GM18868 (cell line): ENCODE results near the gene MBD1.
"Not testable (repeated sequence)": the region's sequence is repeated elsewhere in the genome, so short reads cannot be mapped to it uniquely, and the experiment has no call there.

Experiments used
- ATAC-seq: cut with Tn5 transposase; IDR thresholded peaks from one replicate; pipeline ENCODE4 v1.9.1; 2021; ENCODE audit warnings: mild to moderate bottlenecking, moderate library complexity; ENCODE audit not compliant: unreplicated experiment

MBD1 gene

DNA sequence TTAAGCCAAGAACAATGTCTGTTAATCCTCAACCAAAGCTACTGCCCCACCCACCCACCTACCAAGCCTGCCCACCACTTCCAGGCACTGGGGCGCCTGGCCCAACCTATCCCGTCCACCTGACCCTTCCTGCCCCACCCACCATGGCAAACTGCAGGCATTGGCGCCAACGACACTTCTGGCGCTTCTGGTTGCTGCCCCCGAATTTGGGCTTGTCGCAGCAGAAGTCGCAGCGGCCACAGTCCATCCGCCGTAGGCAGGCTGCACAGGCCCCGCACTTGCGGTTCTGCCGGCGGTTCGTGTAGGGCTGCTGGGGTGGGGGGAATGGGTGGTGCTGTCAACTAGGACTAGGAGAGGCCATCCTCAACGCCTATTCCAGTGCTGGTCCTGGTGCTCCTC is 7.3 kb downstream of the MBD1 start:
- no peak for ATAC-seq

DNA sequence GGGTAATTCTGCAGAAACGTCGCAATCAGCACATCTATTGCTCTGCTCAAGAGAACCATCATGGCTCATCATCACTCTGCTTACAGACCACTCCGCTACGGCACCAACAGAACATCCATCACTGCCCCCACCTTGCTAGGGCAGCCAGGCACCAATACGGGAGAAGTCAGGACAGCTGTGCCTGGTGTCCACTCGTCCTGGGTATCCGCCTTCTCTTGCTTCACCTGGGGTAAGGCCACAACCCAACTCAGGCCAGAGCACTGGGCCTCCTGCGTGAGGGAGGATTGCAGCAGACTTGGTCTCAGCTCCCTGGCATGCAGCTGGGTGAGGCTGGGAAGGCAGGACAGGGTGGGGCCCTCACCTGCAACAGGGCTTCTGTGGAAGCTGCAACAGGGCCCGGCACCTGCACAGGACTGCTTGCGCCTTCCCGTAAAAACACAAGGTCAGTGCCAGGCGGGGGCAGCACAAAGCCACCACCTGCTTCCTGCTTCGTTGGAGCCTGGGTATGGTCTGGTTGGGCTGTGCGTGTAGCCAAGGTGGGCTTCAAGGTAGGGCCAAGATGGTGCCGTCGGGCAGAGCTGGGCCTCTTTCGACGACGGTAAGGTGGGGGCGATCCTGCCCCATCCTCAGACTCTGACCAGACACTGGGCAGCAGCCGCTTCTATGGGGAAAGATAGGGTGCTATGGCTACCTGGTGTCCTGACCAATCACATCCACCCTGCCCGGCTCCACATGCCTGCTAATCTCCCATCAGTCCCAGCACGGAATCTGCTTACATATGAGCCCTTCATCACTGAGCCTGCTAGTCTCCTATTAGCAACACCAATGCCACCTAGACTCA is 7.9 kb downstream of the MBD1 start:
- no peak for ATAC-seq

DNA sequence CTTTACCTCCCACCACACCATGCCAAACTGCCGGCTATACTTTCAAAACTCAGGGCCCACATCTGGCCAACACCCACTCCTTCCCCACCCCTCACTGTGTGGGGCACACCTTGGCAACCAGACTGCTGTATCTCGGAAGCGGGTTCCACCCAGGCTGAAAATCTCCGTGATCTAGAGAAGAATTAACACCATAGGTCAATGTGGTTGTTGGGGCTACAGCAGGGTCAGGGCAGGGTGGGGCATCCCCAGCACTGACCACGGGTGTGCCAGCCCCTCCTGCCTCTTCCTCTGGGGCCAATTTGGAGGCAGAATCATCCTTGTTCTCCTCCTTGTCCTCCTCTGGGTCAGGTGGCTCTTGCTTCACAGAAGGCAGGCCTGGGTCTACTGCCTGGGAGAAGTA is 8.8 kb downstream of the MBD1 start:
- ATAC-seq, result no peak

DNA sequence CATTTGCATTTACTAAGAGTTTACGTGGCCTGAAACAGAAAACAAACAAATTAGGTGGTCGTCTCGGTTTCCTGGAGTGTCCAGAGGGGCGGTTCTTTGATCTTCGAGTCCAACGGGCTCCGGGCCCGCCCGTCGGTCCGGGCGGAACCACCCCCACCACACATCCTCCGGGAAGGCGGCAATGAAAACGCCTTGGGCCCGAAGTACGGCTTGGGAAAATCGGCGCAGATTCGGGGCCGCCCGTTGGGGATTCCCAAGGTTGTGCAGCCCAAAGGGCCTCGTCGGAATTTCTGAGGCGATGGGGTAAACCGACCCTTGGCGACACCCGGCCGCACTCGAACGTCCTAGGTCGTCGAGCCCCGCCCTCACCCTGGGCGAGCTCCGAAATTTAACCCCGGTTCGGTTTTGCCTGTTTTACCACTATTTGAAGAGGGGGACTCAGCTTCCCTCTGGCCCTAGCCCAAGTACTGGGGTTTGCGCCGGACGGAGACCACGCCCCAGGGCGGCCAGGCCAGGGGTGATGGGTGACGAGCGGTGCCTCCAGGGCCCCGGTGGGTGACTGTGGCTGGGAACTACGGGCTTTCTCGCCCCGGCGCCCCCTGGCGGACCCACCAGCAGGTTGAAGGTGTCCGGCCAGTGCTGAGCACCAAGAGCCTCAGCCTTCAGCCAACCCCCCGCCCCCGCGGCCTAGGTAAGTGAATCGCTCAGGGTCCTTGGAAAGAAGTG is 13.1 kb downstream of the MBD1 start:
- ATAC-seq, result peak; percentile 45

DNA sequence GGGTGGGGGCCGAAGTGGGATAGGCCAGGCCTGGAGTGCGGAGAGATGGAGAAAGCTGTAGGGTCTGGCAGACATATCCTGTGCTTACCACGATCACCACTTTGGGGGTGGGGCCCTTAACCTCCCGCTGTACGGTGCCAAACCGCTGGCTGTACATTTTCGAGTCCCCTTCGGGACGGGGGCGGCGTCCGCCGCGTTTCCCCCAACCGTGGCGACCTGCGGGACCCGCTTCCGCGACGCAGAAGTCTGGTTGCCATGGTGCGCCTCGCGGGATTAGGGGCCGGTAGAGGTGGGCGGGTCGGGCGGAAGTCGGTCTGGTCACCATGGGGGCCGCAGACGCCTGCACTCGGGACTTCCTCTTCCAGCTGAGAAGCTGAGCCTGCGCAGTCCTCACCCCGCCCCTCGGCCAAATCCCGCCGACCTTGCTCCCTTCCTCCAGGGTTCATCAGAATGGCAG is 15.0 kb downstream of the MBD1 start, which contains the start of gene CFAP53:
CFAP53 (minus strand) TSS at position 248 of the 457 bp plus-strand sequence; CDS start at position 157, 91 bp downstream.
- peak; percentile 97 for ATAC-seq

DNA sequence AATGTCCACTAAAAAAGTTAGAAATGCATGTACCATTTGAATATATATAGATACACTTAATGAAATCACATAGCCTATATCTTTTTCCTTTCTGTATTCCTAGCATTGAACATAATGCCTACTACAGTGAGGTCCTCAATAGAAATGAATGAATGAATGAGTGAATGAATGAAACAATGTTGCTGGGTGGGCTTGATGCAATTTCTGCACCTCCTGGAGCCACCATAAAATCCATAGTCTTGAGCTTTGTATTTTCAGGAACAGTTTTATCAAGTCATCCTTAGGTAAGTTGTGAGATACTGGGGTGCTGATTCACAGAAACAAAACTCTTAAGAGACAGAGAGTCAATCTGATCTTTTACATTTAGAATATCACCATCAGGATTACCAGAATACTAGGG is 18.3 kb downstream of the MBD1 start:
- ATAC-seq, result no peak

DNA sequence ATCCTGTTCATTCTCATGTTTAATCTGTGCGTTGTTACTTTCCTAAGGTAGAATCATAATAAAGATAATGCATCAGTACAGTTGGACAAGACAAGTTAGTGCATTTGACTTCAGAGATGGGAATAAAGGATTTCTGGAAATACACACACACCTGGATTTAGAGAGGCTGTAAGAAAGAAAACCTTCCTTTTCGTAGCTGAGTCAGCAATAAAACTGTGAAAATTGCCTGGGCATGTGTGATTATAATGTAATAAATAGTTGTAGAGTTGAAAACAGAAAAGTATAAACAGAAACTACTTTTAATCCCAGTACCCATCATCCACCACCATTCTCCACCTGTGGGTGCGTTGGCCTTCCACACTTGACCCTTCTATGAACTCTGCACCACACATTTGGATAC is 30.4 kb downstream of the MBD1 start:
- ATAC-seq, result no peak

DNA sequence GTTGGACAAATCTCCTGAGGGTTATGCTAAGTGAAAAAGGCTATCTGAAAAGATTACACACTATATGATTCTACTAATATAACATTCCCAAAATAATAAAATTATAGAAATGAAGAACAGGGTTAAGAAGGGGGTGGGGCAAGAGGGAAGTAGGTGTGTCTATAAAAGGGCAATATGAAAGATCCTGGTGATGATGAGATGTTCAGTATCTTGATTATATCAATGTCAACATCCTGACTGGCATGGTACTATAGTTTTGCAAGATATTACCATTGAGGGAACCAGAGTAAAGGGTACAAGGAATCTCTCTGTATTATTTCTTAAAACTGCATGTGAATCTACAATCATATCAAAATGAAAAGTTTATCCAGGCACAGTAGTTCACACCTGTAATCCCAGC is 31.7 kb downstream of the MBD1 start:
- no peak for ATAC-seq

DNA sequence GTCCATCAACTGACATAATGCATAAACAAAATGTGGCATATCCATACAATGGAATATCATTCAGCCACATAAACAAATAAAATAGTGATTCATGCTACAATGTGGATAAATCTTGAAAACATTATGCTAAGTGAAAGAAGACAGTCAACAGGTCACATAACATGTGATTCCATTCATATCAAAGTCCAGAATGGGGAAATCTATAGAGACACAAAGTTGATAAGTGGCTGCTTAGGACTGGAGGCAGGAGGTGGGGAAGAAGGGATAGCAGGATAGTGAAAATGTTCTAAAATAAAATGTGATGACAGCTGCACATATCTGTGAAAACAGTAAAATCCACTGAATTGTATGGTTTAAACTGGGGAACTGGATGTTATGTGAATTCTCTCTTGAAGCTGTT is 33.8 kb downstream of the MBD1 start:
- ATAC-seq, result no peak

DNA sequence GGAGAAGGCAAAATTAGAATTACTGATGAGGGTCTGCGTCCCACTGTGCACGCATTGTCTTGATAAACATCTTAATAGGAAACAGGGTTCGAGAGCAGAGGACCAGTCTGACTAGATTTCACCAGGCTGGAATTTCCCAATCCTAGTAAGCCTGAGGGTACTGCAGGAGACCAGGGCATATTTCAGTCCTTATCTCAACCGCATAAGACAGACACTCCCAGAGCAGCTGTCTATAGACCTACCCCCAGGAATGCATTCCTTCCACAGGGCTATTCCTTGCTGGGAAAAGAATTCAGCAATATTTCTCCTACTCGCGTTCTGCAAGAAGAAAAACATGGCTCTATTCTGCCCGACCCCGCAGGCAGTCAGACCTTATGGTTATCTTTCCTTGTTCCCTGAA is 39.6 kb downstream of the MBD1 start:
- not testable (repeated sequence) for ATAC-seq

DNA sequence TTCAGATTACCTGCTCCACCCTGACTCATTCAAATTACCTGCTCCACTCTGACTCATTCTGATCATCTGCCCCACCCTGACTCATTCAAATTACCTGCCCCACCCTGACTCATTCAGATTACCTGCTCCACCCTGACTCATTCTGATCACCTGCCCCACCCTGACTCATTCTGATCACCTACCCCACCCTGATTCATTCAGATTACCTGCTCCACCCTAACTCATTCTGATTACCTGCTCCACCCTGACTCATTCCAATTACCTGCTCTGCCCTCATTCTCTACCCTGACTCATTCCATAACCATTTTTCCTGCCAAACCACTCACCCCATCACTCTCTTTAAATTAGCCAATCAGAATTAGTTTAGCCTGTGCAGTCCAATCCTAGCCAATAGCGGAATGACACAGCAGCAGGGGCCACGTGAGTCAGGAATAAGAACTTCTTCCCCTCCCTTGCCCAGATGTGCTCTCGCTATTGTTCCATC is 41.2 kb downstream of the MBD1 start:
- ATAC-seq, result no peak

DNA sequence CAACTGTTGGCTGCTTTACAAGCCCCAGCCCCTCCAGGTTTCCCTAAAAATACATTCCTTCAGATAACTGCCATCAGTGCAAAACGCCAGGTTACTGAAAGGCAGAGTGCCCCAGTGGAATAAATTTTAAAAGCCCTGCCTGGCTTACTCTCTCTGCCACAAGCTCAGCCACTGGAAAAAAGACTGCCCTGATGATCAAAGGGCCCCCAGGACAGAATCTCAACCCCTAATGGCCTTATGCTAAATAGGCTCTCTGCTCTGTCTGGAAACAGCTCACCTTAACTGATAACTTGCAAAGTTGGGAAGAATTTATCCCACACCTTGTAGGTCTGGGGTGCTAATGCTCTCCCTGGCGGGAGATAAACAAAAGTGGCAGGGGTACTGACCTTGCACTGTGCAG is 48.9 kb downstream of the MBD1 start:
- no peak for ATAC-seq

DNA sequence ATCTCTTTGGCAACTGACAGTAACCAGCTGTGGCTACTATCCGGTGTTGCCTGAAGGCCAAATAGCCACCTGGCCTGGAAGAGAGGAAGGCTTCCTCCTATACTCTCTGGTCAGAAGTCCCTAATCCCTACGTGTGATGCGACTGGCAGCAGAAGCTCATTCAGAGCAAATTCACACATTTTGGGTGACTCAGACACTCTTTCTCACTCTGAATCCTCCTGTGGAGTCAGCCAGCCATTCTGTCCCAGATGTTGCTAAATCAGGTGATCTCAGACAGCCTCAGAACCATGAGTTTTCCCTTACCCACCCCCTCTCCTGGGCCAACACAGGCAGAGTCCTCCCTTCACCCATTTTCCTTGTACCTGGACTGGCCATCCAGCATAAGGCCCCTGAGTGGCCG is 49.7 kb downstream of the MBD1 start:
- no peak for ATAC-seq

DNA sequence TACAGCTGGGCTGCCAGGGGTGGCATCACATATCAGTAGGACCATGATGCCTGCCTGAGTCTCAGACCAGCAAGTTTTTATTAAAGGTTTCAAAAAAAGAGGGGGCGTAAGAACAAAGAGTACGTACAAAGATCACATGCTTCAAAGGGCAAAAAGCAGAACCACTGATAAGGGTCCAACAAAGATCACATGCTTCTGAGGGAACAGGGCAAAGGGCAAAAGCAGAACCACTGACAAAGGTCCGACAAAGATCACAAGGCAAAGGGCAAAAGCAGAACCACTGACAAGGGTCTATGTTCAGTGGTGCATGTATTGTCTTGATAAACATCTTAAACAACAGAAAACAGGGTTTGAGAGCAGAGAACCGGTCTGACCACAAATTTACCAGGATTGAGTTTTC is 61.1 kb downstream of the MBD1 start:
- ATAC-seq, result not testable (repeated sequence)
